CD4-positive, alpha-beta T cell treated with Interferon alpha-2 for 1 hour (primary cell): ENCODE results near the gene BLOC1S4.
"Not testable (repeated sequence)": the region's sequence is repeated elsewhere in the genome, so short reads cannot be mapped to it uniquely, and the experiment has no call there.

Source experiments
- DNase-seq, 2 donors: peaks; one replicate each; pipeline ENCODE4 v3.0.0-alpha.2; 2020 to 2022

BLOC1S4 gene

DNA sequence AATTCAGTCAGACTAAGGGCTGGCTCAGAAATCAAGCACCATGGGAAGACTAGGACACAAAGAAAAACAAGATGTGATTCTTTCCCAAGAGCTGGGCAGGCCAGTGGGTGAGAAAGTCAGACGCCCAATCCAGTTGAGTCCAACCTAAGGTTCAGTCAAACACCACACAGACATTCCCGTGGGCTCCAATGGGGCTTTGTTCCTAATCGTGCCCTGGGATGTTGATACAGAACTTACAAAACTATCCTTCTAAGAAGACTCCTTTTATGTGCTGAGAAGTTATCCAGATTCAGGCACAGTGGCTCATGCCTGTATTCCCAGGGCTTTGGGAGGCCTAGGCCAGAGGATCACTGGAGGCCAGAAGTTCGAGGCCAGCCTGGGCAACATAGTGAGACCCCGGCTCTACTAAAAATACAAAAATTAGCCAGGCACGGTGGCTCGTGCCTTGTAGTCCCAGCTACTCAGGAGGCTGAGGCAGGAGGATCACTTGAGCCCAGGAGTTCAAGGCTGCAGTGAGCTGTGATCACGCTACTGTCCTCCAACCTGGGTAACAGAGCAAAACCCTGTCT is 3.7 kb downstream of the BLOC1S4 start:
- no peak for DNase-seq

DNA sequence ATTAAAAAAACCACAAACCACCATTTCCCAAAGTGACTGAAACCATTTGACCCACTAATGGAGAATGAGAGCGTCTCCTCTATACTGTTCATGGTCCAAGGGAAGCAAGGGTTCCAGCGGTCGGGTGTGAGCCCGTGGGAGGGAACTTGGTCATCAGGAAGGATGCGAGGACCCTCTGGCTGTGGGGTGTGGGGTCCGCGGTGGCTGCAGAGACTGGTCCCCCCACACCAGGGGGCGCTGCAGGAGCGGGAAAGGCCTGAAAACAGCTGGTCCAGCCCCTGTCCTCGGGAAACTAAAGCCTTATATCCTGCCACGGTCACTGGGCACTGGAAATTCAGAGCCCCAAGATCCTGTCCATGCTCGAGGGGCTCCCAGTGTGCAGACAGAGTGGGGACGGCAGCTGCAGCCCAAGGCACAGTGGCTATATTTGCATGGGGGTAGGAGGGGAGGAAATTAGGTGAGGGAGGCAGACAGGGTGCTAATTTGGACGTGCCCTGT is 4.3 kb downstream of the BLOC1S4 start:
- DNase-seq: peak; percentile 70 to 82

DNA sequence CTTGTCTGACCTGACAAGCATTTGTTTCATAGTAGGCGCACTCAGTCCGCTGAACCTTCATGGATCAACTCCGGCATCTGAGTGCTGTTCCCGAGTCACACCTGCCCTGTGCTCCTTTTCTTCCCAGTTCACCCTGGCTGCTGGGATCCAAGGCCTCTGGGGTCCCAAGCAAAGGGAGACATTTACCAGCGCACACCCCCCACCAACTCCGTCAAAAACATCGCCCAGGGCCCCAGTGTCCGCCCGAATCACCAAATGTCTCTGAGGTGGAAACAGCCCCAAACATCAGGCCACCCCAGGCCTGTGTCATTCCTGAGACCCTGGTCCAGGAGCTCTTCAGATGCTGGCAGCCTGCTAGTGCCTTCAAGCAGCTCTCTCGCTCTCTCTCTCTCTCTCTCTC is 5.1 kb downstream of the BLOC1S4 start:
- DNase-seq: no peak

DNA sequence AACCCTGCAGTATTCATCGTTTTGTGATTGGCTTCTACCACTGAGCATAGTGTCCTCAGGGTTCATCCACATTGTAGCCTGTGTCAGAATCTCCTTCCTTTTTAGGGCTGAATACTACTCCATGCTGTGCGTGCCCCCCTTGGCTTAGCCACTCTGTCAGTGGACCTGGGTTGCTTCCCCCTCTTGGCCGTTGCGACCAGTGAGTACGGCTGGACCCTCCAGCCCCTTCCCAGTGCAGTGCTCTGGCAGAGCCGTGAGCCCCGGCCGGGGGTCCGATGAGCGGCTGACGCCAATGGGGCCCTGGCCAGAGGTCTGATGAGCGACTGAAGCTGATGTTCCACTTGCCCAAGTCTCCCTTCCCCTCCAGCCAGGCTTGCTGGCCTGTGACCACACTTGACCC is 6.9 kb downstream of the BLOC1S4 start:
- no peak for DNase-seq

DNA sequence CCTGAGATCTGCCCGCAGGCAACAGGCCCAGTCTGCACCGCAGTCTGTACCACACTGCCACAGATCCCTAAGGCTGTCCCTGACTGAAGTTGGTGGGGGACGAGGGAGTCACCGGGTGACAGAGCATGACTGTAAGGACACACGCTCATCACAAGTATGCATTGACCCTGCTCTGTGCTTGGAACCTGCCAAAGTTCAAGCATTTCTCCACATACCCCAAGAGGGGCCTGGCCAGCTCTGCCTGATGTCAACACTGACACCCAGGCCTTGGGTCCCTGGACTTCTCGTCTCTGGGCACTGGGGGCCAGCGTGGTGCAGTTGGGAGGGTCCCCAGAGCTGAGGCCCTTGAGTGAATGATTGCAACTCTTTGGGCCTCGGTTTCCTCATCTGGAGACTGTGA is 7.9 kb downstream of the BLOC1S4 start:
- no peak for DNase-seq

DNA sequence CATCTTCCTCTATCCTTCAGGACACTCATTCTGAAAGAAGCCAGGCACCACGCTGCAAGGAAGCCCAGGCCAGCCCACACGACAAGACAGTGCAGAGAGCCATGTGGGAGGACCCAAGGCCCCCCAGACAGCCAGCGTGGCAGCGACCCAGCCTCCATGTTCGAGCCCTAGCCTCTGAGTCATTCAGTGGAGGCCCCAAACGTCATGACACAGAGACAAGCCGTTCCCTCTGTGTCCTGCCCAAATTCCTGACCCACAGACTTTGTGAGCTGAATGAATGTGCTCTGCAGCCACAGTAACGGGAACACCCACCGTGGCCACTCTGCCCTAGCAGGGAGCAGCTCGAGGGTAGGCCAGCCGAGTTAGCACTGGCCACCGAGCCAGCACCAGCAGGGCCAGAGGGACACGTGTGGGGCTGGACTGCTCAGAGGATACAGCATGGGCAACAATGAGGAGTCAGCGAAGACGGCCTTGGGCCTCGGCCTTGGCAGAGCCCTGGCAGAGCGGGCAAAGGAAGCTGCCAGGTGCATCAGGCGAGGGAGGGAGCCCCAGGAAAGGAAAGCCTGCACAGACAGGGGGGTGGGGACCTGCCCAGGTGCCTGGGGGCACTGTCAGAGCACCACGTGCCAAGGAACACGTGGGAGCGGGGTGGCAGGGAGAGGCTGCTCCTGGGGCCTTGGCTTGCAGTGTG is 8.6 kb downstream of the BLOC1S4 start:
- DNase-seq: no peak

DNA sequence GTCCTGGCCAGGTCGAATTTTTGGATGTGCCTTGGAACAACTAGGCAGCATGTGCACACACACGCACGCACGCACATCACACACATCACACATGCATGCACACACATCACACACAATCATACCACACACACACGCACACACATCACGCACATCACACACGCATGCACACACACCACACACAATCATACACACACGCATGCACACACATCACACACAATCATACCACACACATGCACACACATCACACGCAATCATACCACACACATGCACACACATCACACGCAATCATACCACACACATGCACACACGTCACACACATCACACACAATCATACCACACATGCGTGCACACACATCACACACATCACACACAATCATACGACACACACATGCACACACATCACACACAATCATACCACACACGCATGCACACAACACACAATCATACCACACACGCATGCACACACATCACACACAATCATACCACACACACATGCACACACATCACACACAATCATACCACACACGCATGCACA is 9.5 kb downstream of the BLOC1S4 start:
- not testable (repeated sequence) for DNase-seq

DNA sequence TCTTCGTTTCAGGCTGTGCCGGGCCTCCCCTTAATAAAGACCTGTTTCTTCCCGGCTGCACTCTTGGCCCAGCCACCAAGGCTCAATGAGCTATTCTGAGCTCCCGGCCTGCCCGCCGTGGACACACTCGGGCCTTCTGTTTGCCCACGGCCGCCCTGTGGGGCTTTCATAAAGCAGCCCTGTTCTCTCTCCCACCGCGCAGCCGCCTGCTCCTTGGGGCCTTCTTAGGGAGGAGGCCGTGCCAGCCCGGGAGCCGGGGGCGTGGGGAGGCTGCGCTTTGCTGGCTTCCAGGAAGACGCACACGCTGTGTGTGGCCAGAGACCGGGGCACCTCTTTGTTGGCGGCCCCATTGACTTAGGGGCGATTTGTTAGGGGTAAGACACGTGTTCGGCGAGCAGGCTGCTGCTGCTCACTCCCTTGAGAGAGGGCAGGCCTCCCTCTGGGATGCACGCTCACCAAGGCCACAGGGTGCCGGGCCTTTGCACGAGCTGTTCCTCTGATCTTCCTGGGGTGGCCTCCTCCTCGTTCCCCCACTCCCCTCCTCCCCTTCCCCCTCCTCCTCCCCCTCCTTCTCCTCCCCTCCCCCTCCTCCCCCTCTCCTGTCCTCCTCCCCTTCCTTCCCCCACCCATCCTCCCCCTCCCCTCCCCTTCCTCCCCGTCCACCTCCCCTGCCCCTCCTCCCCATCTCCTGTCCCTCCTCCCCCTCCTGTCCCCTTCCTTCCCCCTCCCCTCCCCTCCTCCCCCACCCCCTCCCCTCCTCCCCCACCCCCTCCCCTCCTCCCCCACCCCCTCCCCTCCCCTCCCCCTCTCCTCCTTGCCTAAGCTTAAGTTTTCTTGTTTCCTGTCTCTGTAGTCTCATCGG is 11.3 kb downstream of the BLOC1S4 start:
- no peak for DNase-seq

DNA sequence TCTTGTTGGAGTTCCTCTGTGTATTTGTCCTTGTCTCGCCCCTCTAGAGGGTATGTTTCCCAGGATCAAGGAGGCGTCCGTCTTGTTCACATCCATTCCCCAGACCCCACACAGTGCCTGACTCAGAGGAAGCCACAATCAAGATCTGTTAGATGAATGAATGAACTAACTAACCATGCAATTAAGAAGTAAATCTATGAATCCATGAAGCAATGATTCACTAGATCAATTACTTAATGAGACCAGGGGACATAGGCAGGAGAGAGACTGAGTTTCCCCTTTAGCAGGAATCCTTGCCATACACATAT is 11.9 kb downstream of the BLOC1S4 start:
- DNase-seq: no peak

DNA sequence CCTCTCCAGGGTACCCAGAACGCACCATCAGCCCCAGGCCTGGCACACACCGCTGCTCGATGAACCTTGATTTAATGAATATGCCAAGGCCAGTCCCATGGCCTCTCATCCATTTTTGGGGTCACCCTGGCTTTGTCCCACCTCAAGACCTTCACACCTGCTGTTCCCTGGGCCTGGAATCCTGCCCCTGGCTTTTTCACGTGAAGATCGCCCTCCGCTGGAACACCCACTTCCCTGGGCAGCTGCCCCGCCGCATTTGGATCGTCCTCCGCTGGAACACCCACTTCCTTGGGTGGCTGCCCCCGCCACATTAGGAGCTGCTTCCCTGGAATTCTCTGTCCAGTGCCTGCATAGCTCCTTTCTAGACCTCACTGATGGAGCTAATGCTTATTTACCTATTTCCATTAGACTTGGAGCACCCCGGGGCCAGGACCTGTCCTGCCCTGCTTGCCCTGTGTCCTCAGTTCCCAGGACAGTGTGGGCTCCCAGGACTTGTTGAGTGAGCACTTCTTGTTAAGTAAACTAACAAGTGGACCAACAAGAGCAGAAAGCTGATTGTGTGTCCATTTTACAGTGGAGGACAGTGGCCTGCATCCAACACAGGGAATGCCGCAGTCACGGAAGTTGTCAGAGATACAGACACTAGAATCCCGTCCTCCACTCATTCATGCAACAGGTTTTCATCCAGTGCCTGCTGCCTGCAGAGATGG is 12.5 kb downstream of the BLOC1S4 start:
- no peak for DNase-seq

DNA sequence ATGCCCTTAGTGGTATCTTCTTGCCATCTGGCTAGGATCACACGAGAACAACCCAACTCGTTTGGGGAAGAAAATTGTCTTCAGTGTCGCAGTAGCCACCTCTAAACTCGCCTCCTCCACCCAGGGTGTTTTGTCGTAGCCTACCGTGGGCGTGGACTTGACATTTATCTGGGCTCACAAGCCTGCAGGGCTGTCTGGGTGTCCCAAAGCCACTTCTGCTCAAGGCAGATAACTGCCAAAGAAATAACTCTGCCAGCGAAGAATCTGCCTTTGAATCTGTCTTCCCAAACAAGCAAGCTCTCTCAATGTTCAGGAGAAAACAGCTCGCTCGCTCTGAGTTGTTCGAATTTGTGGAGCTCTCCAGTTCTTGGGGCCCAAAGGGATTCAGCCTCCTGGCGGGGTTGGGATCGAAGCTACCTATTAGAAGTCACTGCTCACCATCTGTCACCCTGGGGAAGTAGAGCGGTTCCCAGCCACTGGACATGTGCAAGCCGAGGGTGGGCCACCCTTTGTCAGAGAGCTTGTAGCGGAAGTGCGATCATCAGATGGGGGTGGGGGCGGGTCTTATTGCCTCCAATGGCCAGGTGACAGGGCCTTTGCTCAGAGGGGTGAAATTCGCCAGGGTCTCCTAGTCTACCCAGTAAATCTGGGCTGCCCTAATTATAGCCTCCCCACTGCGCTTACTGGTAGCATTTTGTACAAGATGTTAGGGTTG is 14.8 kb downstream of the BLOC1S4 start:
- DNase-seq: no peak

DNA sequence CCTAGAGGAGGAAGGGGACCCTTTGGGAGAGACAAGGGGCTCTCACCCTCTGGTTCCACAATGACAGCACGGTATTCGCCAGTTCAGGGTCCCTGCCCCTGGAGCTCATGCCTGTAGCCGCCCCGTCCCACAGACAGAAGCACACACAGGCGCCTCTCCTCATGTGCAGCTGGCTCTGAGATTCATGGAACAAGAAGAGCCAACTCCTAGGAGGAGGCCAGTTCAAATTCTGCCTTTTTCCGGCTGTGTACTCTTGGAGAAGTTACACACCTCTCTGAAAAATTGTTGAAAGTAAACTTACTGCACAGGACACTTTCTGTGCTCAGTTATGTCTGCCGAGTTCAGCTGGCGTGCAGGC is 15.3 kb downstream of the BLOC1S4 start:
- DNase-seq: no peak

DNA sequence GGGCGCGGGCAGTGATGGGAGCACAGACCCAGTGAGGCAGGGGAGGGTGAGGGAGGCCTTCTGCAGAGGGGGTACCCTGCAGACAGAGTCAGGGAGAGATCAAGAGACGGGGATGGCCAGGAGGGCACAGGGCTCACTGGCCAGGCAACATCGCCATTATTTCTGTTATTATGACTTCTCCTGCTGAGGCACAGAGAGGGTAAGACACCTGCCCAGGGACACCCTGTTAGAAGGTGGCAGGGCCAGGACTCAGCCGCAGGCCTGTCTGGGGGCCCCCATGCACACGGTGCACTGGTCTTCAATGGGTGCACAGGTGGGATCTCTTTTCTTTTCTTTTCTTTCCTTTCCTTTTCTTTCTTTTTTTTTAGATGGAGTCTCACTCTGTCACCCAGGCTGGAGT is 15.8 kb downstream of the BLOC1S4 start:
- DNase-seq: no peak

DNA sequence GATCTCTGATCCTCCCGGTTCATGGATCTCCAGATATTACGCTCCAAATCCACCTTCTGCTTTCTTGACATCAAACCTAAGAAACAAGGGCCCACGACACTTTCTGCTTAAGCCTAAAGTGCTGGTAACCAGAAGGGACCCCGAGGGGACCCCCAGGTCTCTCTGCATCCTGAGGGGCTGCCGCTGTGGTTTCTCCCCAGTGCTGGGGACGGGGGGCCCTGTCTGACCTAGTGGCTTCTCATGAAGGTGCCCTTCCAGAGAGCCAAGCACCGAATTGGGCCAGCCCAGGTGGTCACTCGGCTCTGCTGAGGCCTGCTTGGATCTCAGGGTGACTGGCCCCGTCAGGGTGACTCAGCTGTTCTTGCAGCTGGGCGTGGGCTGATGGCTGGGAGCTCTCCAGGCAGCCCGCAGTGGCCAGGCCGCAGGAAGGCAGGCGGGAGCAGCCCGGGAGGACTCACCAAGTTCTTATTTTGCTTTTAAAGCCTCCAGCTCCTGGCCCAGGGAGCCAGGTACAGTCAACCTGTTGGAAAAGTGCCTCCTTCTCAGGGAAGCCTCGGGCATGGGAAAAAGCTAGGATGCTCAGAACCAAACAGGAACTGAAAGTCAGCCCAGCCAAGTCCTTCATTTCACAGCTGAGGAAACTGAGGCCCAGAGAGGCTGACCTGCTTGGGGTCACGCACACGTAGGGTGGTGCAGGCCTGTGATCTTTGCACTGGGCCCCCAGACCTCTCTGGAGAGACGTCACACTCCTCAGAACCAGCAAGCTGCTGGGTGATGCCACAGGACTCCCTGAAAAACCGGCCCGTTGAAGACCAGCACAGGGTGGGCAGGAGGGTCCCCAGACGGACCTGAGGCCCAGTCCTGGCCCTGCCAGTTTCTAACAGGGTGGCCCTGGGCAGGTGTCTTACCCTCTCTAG is 16.7 kb downstream of the BLOC1S4 start:
- no peak for DNase-seq

DNA sequence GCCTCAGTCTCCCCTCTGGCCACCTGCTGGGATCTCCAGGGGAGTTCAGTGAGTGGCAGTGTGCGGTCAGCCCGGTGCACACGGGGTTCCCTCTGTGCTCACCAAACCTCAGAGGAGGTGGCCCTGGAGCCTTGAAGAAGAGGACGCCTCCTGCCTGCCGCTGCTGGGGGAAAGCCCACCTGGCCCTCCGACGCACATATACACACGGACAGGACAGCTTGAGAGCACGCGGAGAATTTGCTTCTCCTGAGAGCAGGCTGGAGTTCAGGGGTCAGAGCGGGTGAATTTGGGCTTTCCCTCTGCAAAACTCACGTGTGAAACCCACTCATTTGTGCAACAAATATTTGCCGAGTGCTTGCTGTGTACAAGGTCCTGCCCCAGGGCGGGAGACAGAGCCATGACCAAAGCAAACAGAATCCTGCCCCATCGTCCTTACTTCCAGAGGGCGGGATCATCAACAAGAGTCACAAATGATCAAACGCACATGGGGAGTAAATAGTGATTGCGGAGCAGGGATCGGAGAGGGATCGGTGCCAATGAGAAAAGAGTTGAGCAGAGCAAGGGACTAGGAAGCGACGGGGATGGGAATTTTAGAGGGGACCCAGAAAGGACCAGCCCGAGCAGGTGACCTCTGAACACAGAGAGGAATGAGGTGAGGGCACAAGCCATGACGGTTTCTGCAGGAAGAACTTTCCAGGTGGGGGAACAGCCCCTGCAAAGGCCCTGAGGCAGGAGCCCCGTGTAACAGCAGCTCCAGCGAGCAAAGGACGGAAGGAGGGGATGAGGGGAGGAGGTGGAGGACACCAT is 17.6 kb downstream of the BLOC1S4 start:
- no peak for DNase-seq

DNA sequence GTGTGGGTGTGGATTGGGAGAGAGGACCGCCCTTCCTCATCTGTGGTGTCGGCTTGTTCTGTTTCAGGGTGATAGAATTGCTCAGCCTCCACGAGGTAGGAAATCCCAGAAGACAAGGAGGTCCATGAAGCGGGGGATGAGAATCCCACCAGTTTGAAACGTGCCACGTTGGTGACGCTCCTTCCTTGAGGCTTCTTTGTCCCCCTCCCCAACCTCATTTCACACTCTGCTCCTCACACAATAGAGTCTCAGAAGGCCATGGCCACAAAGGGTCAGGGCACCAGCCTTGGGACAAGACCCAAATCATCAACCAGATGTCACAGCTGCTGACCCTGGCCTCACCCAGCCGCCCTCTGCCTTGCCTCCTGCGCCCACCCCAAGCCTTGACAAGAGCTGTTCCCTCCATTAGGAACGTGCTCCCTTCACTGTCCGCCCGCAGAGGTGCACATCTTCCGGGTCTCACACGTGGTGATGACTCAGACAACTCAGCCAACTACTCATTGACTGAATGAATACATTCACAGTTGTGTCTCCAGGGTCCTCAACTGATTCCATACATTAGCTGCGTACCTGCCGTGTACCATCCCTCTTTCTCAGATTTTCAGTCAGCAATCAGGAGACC is 18.3 kb downstream of the BLOC1S4 start:
- DNase-seq: no peak

DNA sequence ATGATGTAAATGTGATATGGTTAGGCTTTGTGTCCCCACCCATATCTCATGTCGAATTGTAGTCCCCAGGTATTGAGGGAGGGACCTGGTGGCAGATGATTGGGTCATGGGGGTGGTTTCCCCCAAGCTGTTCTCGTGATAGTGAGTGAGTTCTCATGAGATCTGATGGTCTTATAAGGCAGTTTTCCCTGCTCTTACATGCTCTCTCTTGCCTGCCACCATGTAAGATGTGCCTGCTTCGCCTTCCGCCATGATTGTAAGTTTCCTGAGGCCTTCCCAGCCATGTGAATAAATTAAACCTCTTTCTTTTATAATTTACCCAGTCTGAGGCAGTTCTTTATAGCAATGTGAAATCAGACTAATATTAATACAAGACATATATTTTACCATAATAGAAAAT is 23.9 kb downstream of the BLOC1S4 start:
- DNase-seq: no peak

DNA sequence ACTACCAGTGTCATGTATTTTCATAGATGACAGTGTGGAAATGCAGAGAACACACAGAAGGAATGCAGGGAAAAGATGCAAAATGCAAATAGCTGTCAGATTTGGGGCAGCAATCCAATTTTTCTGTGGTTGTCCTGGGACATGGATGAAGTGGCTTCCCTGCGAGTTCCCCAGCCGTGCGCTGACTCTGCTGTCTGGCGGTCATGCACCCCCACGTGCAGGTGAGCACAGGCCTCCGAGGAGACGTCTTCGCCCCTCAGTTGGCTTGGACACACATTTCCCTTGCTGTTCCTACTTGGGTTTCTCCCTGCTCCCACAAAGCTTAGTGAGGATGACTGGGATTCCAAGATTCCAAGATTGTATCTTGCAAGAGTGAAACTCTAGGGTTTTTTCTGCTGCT is 24.4 kb downstream of the BLOC1S4 start:
- DNase-seq: no peak

DNA sequence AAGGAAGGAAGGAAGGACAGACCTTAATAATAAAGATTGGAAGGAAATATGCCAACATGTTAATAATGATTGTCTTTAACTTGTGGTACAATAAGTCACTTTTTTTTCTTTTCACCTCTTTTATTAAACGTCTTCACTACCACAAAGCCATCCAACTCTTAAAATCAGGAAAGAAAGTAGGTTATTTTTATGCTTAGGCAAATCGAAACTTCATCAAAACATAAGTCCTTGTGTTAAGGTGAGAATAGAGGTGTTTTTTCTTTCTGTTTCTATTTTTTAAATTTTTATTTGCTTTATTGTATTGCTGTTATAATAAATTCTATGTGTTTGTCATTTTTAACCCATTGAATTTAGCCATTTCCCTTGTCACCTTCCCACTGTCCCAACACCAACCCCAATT is 26.5 kb downstream of the BLOC1S4 start:
- DNase-seq: no peak

DNA sequence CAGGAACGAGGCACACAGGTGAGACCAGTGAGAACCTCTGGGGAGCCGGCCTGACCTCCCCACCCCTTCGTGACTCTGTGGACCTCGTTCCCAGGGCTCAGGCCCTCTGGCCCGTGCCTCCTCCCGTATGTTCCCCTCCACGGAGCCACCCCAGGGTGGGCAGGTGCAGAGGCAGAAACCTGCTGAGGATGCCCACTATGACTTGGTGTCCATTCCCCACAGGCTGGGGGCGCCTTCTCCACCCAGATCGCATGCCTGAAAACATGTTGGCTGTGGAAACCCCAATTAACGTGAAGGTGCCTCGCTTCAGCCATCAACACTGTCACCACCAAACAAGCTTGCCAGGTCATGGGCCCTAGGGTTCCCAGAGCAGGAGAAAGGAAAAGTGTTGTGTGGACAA is 27.0 kb downstream of the BLOC1S4 start:
- DNase-seq: no peak
